HepG2 (cell line): Measurements from ENCODE around the gene STAG3. TPM values are rescaled to one million over a fixed set of nuclear protein-coding genes. Genes with fewer than 3 reads are reported as not detected.

ENCODE experiments used
- ATAC-seq: fragments of 200-7000 bp; cut with Tn5 transposase; 3 replicates; pipeline ENCODE4 v1.9.1; 2020; ENCODE audit warnings: mild to moderate bottlenecking, moderate library complexity
- BruUV-seq: library from RNA; stranded (reverse); fragments of 400-500 nt; replicated peaks from 2 replicates; lab custom pipeline; 2021; lab: Mats Ljungman, UMichigan
- CTCF ChIA-PET: fragments of 300-600 bp; formaldehyde crosslinking; extraction: SDS; loops from one replicate; lab custom pipeline; 2021; ENCODE audit warnings: low total read pairs, inconsistent platforms, low intra/inter-chr PET ratio; lab: Yijun Ruan, JAX
- POLR2A ChIA-PET: fragments of 350-600 bp; sonication (Branson Sonifier 250); formaldehyde crosslinking; loops from one replicate; lab custom pipeline; 2020; ENCODE audit warnings: antibody characterized with exemption, inconsistent platforms; lab: Yijun Ruan, JAX
- DNase-seq: peaks from one replicate; pipeline ENCODE4 v3.0.0-alpha.2; 2015; ENCODE audit warnings: low spot score
- FAIRE-seq: peaks from 3 replicates; lab custom pipeline; 2011; peaks lifted over from hg19 to GRCh38; lab: Jason Lieb, UNC
- H2AFZ ChIP-seq: one replicate; pipeline ENCODE4 v1.6.1; 2011; ENCODE audit warnings: low read length, inconsistent platforms
- H3K27ac ChIP-seq: fragments of 300-600 bp; 3 replicates; pipeline ENCODE4 v1.8.0; 2011; ENCODE audit warnings: mixed run types, mild to moderate bottlenecking, mixed read lengths, low read length, inconsistent platforms; ENCODE audit not compliant: insufficient read depth; ENCODE audit errors: extremely low read length
- H3K27me3 ChIP-seq, 2 experiments: fragments of 200-600 bp in 1 of 2; 2 replicates in 1 of 2; 3 replicates in 1 of 2; pipeline versions ENCODE4 v1.6.0 to v1.8.0; 2011; ENCODE audit warnings: low read length in 2 of 2, mild to moderate bottlenecking in 2 of 2, moderate library complexity in 2 of 2, inconsistent platforms in 1 of 2; ENCODE audit not compliant: insufficient read depth in 2 of 2, control insufficient read depth in 1 of 2
- H3K36me3 ChIP-seq, 2 experiments: fragments of 200-600 bp in 1 of 2; replicated peaks in 1 of 2; 2 replicates in 1 of 2; 3 replicates in 1 of 2; pipeline versions ENCODE4 v1.5.1 to v1.8.0; 2011; ENCODE audit warnings: low read length in 2 of 2, inconsistent platforms in 1 of 2; ENCODE audit not compliant: insufficient read depth in 2 of 2, control insufficient read depth in 1 of 2
- H3K4me1 ChIP-seq: 2 replicates; pipeline ENCODE4 v1.5.1; 2012; ENCODE audit warnings: low read length, inconsistent platforms; ENCODE audit not compliant: insufficient read depth
- H3K4me2 ChIP-seq: 2 replicates; pipeline ENCODE4 v1.6.0; 2011; ENCODE audit warnings: low read depth, low read length, inconsistent platforms
- H3K4me3 ChIP-seq, 3 experiments: fragments of 200-600 bp in 1 of 3; sonication (generic), shearing (Covaris generic) in 1 of 3; replicated peaks in 1 of 3; 2 replicates each; pipeline ENCODE4 v1.5.1; 2011 to 2016; ENCODE audit warnings: low read length in 3 of 3, inconsistent platforms in 2 of 3, low read depth in 2 of 3, mild to moderate bottlenecking in 2 of 3, control low read depth in 1 of 3, mixed read lengths in 1 of 3; ENCODE audit not compliant: insufficient read depth in 1 of 3
- H3K79me2 ChIP-seq: one replicate; pipeline ENCODE4 v1.6.1; 2011; ENCODE audit warnings: low read length, inconsistent platforms; ENCODE audit not compliant: insufficient read depth
- H3K9ac ChIP-seq: 2 replicates; pipeline ENCODE4 v1.6.0; 2011; ENCODE audit warnings: mild to moderate bottlenecking, low read depth, low read length, inconsistent platforms; ENCODE audit not compliant: insufficient read depth
- H3K9me3 ChIP-seq: 2 replicates; pipeline ENCODE4 v1.5.1; 2012; ENCODE audit warnings: mild to moderate bottlenecking, low read length
- H4K20me1 ChIP-seq: 2 replicates; pipeline ENCODE4 v1.6.0; 2011; ENCODE audit warnings: inconsistent platforms, mild to moderate bottlenecking, low read length, moderate library complexity; ENCODE audit not compliant: insufficient read depth
- KDM3A ChIP-seq: IDR thresholded peaks from 2 replicates; pipeline ENCODE4 v1.6.1; 2018; ENCODE audit warnings: low read depth, missing compliant biosample characterization
- MED13 ChIP-seq: sonication (generic); formaldehyde crosslinking; IDR thresholded peaks from 2 replicates; pipeline ENCODE4 v1.5.0; 2020; ENCODE audit warnings: missing genetic modification reagents
- POLR2AphosphoS5 ChIP-seq: IDR thresholded peaks from 2 replicates; pipeline ENCODE4 v1.6.1; 2012; ENCODE audit warnings: low read depth, low read length
- ZBTB1 ChIP-seq: sonication (generic); formaldehyde crosslinking; IDR thresholded peaks from 2 replicates; pipeline ENCODE4 v1.4.0; 2020; ENCODE audit warnings: missing genetic modification reagents, borderline replicate concordance
- ZFP37 ChIP-seq: sonication (generic); formaldehyde crosslinking; IDR thresholded peaks from 2 replicates; pipeline ENCODE4 v1.4.0; 2020; ENCODE audit warnings: missing genetic modification reagents, borderline replicate concordance
- ZNF343 ChIP-seq: sonication (generic); formaldehyde crosslinking; IDR thresholded peaks from 2 replicates; pipeline ENCODE4 v1.4.0; 2020; ENCODE audit warnings: mild to moderate bottlenecking, missing genetic modification reagents
- ZNF562 ChIP-seq: sonication (generic); formaldehyde crosslinking; IDR thresholded peaks from 2 replicates; pipeline ENCODE4 v1.8.0; 2022; ENCODE audit warnings: missing genetic modification reagents, borderline replicate concordance
- ZNF615 ChIP-seq: sonication (generic); formaldehyde crosslinking; IDR thresholded peaks from 2 replicates; pipeline ENCODE4 v1.5.0; 2020; ENCODE audit warnings: mild to moderate bottlenecking, missing genetic modification reagents, borderline replicate concordance
- ZNF629 ChIP-seq: sonication (generic); formaldehyde crosslinking; conservative IDR thresholded peaks from 2 replicates; pipeline ENCODE4 v1.5.0; 2020; ENCODE audit warnings: missing genetic modification reagents
- ZNF644 ChIP-seq: IDR thresholded peaks from 2 replicates; pipeline ENCODE4 v1.6.1; 2016; ENCODE audit warnings: low read depth
- ZZZ3 ChIP-seq: sonication (generic); formaldehyde crosslinking; IDR thresholded peaks from 2 replicates; pipeline ENCODE4 v1.4.0; 2020; ENCODE audit warnings: missing genetic modification reagents, mild to moderate bottlenecking, borderline replicate concordance
- WGBS: methylation state at CpG from one replicate; pipeline ENCODE4 v1.1.6; 2017; ENCODE audit warnings: low lambda C conversion rate; 5-methylcytosine and 5-hydroxymethylcytosine counted together
- in situ Hi-C: cut with HindIII; loops from 2 replicates; pipeline ENCODE4 v1.10.0; 2017; ENCODE audit warnings: low pct_unique_long_range_greater_than_20kb; ENCODE audit not compliant: extremely low pct_ligation_motif_present
- intact Hi-C: fragments of 100-400 bp; cut with micrococcal nuclease; formaldehyde crosslinking; loops from one replicate; pipeline ENCODE4 v1.10.0; 2022; ENCODE audit not compliant: unreplicated experiment
- polyA plus RNA-seq, 8 experiments: library from polyadenylated mRNA; depleted of rRNA in 3 of 8; stranded (reverse) in 7 of 8; unstranded in 1 of 8; fragments of >200 nt; fragmentation: Illumina TruSeq in 4 of 8; extraction: Trizol in 4 of 8; gene quantifications; 2 replicates each; pipeline versions ENCODE4 v1.2.1 to v1.2.3, GENCODE V29; 2011 to 2016; ENCODE audit warnings: low read depth in 4 of 8, missing spikeins in 1 of 8, mixed read lengths in 1 of 8; ENCODE audit not compliant: insufficient read depth in 1 of 8
- total RNA-seq, 5 experiments: library from RNA; depleted of rRNA; stranded (reverse); fragments of >200 nt; fragmentation: Illumina TruSeq; extraction: Trizol; gene quantifications; 2 replicates each; pipeline ENCODE4 v1.2.3, GENCODE V29; 2016; ENCODE audit warnings: low read depth in 1 of 5
- TF ChIP-seq, protein P1 (sequence below): sonication (generic); formaldehyde crosslinking; IDR thresholded peaks from 2 replicates; pipeline ENCODE4 v1.4.0; 2020; ENCODE audit warnings: missing genetic modification reagents
- TF ChIP-seq, protein P2 (sequence below), 2 experiments: sonication (generic) in 1 of 2; formaldehyde crosslinking in 1 of 2; IDR thresholded peaks; 2 replicates each; pipeline versions ENCODE4 v1.6.1 to v1.9.0; 2014 to 2022; ENCODE audit warnings: antibody characterized with exemption in 1 of 2, borderline replicate concordance in 1 of 2, inconsistent platforms in 1 of 2, low read depth in 1 of 2, missing genetic modification reagents in 1 of 2
- TF ChIP-seq, protein P3 (sequence below): sonication (generic); formaldehyde crosslinking; IDR thresholded peaks from 2 replicates; pipeline ENCODE4 v1.4.0; 2020; ENCODE audit warnings: mild to moderate bottlenecking, missing genetic modification reagents

Gene STAG3
- total and polyA plus RNA-seq, 2 of the 13 experiments (the other 11 are each of a cell fraction or from before 2014, with no cell fraction given) = 0.09 to 0.33 TPM

DNA sequence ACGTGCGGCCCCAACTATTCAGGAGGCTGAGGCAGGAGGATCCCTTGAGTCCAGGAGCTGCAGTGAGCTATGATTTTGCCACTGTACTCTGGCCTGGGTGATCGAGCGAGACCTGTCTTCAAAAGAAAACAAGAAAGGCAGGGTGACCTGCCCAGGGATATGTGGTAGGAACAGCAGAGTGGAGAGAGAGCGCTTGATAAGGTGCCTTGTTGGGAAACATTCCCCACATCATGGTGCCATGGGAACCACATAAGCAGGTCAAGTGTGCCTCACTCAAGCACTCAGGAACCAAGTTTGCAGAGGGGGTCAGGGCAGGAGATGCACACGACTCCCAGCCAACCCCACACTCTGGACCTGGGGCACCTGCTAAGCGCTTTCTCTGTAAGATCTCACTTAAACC, 79.3 kb downstream of the STAG3 start:
- Histone ChIP-seq H3K27me3 (no peaks in the 10 kb centered on the region), H3K79me2 (peaks cover 8% of the 10 kb centered on the region), H3K9me3 (no peaks in the 10 kb centered on the region), H3K9ac (no peak overlapping the region), H3K4me1 (no peaks in the 10 kb centered on the region), H3K27ac (no peak overlapping the region), H2AFZ (no peak overlapping the region), H3K4me3 (no peak overlapping the region), H3K36me3 (peaks cover 0 to 2% of the 10 kb centered on the region in 2 experiments; a peak in 1 of 5 replicates), H4K20me1 (no peaks in the 10 kb centered on the region), H3K4me2 (no peak overlapping the region)
- DNase-seq (no peak), FAIRE-seq (no peak), ATAC-seq (no peak)
- CTCF ChIA-PET = no interaction called here
- BruUV-seq = no TSS peak
- intact Hi-C loops = no loop called here
- POLR2A ChIA-PET = no interaction called here
- in situ Hi-C loops = no loop called here
- WGBS = 95% methylated on average over 7 of the region's 7 CpGs
- TF ChIP-seq ZNF615 (CRISPR knock-in tag) (no peak), POLR2AphosphoS5 (no peak), ZNF343 (CRISPR knock-in tag) (no peak), ZNF644 (no peak), KDM3A (no peak), ZFP37 (no peak), MED13 (no peak), ZNF562 (no peak), ZZZ3 (no peak), ZNF629 (CRISPR knock-in tag) (no peak), ZBTB1 (no peak)
- TF ChIP-seq, protein P1, sequence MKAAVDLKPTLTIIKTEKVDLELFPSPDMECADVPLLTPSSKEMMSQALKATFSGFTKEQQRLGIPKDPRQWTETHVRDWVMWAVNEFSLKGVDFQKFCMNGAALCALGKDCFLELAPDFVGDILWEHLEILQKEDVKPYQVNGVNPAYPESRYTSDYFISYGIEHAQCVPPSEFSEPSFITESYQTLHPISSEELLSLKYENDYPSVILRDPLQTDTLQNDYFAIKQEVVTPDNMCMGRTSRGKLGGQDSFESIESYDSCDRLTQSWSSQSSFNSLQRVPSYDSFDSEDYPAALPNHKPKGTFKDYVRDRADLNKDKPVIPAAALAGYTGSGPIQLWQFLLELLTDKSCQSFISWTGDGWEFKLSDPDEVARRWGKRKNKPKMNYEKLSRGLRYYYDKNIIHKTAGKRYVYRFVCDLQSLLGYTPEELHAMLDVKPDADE = no peak
- TF ChIP-seq, protein P2, sequence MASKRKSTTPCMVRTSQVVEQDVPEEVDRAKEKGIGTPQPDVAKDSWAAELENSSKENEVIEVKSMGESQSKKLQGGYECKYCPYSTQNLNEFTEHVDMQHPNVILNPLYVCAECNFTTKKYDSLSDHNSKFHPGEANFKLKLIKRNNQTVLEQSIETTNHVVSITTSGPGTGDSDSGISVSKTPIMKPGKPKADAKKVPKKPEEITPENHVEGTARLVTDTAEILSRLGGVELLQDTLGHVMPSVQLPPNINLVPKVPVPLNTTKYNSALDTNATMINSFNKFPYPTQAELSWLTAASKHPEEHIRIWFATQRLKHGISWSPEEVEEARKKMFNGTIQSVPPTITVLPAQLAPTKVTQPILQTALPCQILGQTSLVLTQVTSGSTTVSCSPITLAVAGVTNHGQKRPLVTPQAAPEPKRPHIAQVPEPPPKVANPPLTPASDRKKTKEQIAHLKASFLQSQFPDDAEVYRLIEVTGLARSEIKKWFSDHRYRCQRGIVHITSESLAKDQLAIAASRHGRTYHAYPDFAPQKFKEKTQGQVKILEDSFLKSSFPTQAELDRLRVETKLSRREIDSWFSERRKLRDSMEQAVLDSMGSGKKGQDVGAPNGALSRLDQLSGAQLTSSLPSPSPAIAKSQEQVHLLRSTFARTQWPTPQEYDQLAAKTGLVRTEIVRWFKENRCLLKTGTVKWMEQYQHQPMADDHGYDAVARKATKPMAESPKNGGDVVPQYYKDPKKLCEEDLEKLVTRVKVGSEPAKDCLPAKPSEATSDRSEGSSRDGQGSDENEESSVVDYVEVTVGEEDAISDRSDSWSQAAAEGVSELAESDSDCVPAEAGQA (IDR thresholded peaks at IDR 0.05; ENCODE audit: low read depth) = no peak
- TF ChIP-seq, protein P2 (CRISPR knock-in tag; IDR thresholded peaks at IDR 0.05; ENCODE audit: borderline replicate concordance) = no peak
- TF ChIP-seq, protein P3, sequence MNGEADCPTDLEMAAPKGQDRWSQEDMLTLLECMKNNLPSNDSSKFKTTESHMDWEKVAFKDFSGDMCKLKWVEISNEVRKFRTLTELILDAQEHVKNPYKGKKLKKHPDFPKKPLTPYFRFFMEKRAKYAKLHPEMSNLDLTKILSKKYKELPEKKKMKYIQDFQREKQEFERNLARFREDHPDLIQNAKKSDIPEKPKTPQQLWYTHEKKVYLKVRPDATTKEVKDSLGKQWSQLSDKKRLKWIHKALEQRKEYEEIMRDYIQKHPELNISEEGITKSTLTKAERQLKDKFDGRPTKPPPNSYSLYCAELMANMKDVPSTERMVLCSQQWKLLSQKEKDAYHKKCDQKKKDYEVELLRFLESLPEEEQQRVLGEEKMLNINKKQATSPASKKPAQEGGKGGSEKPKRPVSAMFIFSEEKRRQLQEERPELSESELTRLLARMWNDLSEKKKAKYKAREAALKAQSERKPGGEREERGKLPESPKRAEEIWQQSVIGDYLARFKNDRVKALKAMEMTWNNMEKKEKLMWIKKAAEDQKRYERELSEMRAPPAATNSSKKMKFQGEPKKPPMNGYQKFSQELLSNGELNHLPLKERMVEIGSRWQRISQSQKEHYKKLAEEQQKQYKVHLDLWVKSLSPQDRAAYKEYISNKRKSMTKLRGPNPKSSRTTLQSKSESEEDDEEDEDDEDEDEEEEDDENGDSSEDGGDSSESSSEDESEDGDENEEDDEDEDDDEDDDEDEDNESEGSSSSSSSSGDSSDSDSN (CRISPR knock-in tag) = no peak
